Calu3 (cell line): Measurements from ENCODE around the gene NOXO1. TPM values are rescaled to one million over a fixed set of nuclear protein-coding genes. Genes with fewer than 3 reads are reported as not detected.
A peak's percentile ranks its signal among the peaks of the same experiment; 100 is the strongest.

Experiments used
- BruUV-seq: library from RNA; stranded (reverse); fragments of 400-500 nt; replicated peaks from 2 replicates; lab custom pipeline; 2021; lab: Mats Ljungman, UMichigan
- CTCF ChIA-PET: fragments of 300-600 bp; sonication (Branson Sonifier 250); formaldehyde crosslinking; loops from one replicate; lab custom pipeline; 2022; ENCODE audit warnings: antibody characterized with exemption; lab: Charles Lee
- DNase-seq: peaks from one replicate; pipeline ENCODE4 v3.0.0; 2022
- H3K27ac Mint-ChIP-seq: one replicate; pipeline ENCODE4 v1.8.0; 2022; ENCODE audit warnings: mixed read lengths; ENCODE audit not compliant: unreplicated experiment
- H3K27me3 Mint-ChIP-seq: one replicate; pipeline ENCODE4 v1.8.0; 2022; ENCODE audit warnings: mixed read lengths; ENCODE audit not compliant: unreplicated experiment
- H3K36me3 Mint-ChIP-seq: one replicate; pipeline ENCODE4 v1.8.0; 2022; ENCODE audit warnings: mild to moderate bottlenecking, moderate library complexity, mixed read lengths; ENCODE audit not compliant: insufficient read depth, unreplicated experiment
- H3K4me1 Mint-ChIP-seq: one replicate; pipeline ENCODE4 v1.8.0; 2022; ENCODE audit warnings: mild to moderate bottlenecking, low read depth, mixed read lengths; ENCODE audit not compliant: unreplicated experiment
- H3K4me3 Mint-ChIP-seq: one replicate; pipeline ENCODE4 v1.8.0; 2022; ENCODE audit warnings: mild to moderate bottlenecking, low read depth, moderate library complexity, mixed read lengths; ENCODE audit not compliant: unreplicated experiment
- H3K9me3 Mint-ChIP-seq: one replicate; pipeline ENCODE4 v1.8.0; 2022; ENCODE audit warnings: low read depth, mixed read lengths; ENCODE audit not compliant: unreplicated experiment
- CTCF ChIP-seq: fragments of 200-600 bp; IDR thresholded peaks from one replicate; pipeline ENCODE4 v1.8.0; 2022; ENCODE audit warnings: antibody characterized with exemption; ENCODE audit not compliant: unreplicated experiment
- intact Hi-C: fragments of 100-400 bp; cut with micrococcal nuclease; formaldehyde crosslinking; loops from one replicate; pipeline ENCODE4 v1.10.0; 2022; ENCODE audit not compliant: unreplicated experiment
- total RNA-seq: library from RNA; stranded (reverse); gene quantifications from 2 replicates; pipeline ENCODE4 v1.2.3, GENCODE V29; 2022

NOXO1 gene
- total RNA-seq, 1 experiment from 2014 or later = 11.8 TPM

DNA sequence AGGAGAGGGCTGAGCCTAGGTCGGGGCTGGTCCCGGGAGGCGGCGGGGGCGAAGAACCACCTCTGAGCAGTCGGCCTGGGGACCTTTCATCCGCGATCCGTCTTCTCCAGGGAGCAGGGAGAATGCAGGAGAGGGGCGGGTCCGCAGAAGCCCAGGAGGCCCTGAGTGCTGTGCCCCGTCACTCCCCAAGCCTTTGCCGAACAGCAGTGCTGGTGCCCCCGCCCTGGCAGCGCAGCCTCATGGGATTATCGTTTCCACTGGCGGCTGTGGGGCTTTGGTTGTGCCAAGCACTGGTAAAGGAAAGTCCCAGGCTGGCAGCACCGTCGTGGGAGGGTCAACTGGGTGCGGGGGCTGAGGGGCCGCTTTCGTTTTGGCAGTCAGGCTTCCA is 8.8 kb downstream of the NOXO1 start:
- no peak for DNase-seq
- no peak for TF ChIP-seq CTCF
- Mint-ChIP-seq H3K9me3 (no peaks in the 10 kb centered on the region), H3K36me3 (peaks cover 52% of the 10 kb centered on the region), H3K27ac (peak overlapping the region; percentile 70), H3K4me1 (peaks cover 15% of the 10 kb centered on the region), H3K27me3 (no peaks in the 10 kb centered on the region), H3K4me3 (peak overlapping the region; percentile 99)
- intact Hi-C loops = no loop called here
- BruUV-seq = no TSS peak
- CTCF ChIA-PET = interaction anchor here (1.3 kb wide), 1 partner anchor 11 kb away, joined by 4 read pairs; the partner anchor contains the start of gene GFER

DNA sequence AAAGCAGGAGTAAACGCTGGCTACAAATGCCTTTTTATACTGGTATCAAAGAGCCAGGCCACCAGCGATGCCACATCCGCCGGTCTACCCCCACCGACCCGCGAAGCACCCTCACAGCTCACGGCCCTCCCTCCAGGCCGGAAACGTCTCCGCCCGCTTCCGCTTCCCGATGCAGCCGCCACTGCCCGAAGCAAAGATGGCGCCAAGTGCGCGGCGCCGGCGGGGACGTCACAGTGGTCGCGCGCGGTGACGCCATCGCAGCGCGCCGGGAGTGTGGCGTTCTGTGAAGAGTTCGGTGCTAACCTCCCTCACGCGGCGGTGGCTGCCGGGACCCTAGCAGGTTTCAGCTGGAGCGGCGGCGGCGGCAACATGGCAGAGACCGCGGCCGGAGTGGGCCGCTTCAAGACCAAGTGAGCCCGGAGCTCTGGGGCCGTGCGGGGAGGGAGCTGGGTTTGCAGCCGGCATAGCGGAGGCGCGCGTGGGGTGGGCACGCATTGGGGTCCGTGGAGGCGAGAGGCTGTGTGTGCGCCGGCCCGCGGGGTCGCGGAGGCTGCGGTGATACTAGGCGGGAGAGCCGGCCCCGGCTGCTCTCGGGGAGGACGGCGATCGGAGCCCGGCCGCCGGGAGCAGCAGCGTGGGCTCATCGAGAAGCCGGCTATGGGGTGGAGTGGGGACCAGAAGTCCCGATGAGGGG is 9.3 kb downstream of the NOXO1 start, which contains the start of gene TBL3:
Gene TBL3, plus strand, starts transcription at position 258 of the 694 bp plus-strand sequence. Its CDS starts 112 bp downstream, at position 370.
- CTCF ChIA-PET = interaction anchor here (0.8 to 1.3 kb wide), 2 partner anchors 12 to 32 kb away, joined by 4 read pairs; partner anchors contain the start of gene GFER
- TF ChIP-seq CTCF = no peak
- no TSS peak for BruUV-seq
- Mint-ChIP-seq H3K9me3 (no peaks in the 10 kb centered on the region), H3K36me3 (peaks cover 48% of the 10 kb centered on the region), H3K4me3 (peak within 1 kb of the TSS; percentile 99), H3K27me3 (no peaks in the 10 kb centered on the region), H3K27ac (peak within 1 kb of the TSS; percentile 70), H3K4me1 (peaks cover 15% of the 10 kb centered on the region)
- intact Hi-C loops = no loop called here
- peak; percentile 97 for DNase-seq

- Mint-ChIP-seq H3K4me1 (peaks cover 17% of the 10 kb centered on the region), H3K27me3 (no peaks in the 10 kb centered on the region), H3K36me3 (peaks cover 58% of the 10 kb centered on the region), H3K27ac (no peak overlapping the region), H3K4me3 (no peak overlapping the region), H3K9me3 (no peaks in the 10 kb centered on the region)
- intact Hi-C loops = no loop called here
- DNase-seq = no peak
- BruUV-seq = no TSS peak
- CTCF ChIA-PET = no interaction called here
- no peak for TF ChIP-seq CTCF
Observed at GRCh38 chr16:1968146-1968953, 12.9 kb downstream of the NOXO1 start.

DNA sequence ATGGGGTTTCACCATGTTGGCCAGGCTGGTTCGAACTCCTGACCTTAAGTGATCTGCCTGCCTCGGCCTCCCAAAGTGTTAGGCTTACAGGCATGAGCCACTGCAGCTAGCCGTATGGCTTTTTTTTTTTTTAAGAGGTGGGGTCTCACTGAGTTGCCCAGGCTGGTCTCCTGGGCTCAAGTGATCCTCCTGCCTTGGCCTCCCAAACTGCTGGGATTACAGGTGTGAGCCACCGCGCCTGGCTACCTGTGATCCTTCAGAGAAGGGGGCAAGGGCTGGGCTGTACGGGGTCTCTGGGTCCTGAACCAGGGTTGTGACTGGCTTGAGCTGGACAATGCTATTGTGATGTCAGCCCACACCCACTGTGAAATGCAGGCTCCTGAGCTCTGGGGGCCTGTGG is 14.8 kb downstream of the NOXO1 start, which contains the start of gene RNF151:
Gene RNF151, plus strand, starts transcription at position 397 of the 400 bp plus-strand sequence. CDS start 26 bp downstream, outside the sequence.
- TF ChIP-seq CTCF = no peak
- no peak for DNase-seq
- H3K4me3 Mint-ChIP-seq = peak within 1 kb of the TSS; percentile 74
- BruUV-seq = no TSS peak
- intact Hi-C loops = no loop called here
- H3K27me3 Mint-ChIP-seq = no peaks in the 10 kb centered on the region
- no peaks in the 10 kb centered on the region for H3K9me3 Mint-ChIP-seq
- CTCF ChIA-PET = interaction anchor here (0.6 kb wide), 1 partner anchor 319 kb away, joined by 8 read pairs; no protein-coding TSS in a partner anchor
- H3K27ac Mint-ChIP-seq = peak within 1 kb of the TSS; percentile 68
- peaks cover 16% of the 10 kb centered on the region for H3K4me1 Mint-ChIP-seq
- peaks cover 58% of the 10 kb centered on the region for H3K36me3 Mint-ChIP-seq
